Activated CD4-positive, alpha-beta memory T cell treated with anti-CD3 and anti-CD28 coated beads, Interleukin-2, amount 10 ng/mL, durations not matched to agents 7 days and 5 days (primary cell): ENCODE data around the gene CTDSP1. TPM values are rescaled to one million over a fixed set of nuclear protein-coding genes. Genes with fewer than 3 reads are reported as not detected.

Experiments
- CTCF ChIA-PET: fragments of 350-600 bp; sonication (Branson Sonifier 250); formaldehyde crosslinking; loops from one replicate; lab custom pipeline; 2021; ENCODE audit warnings: antibody characterized with exemption, inconsistent platforms; lab: Charles Lee
- POLR2A ChIA-PET: fragments of 350-600 bp; sonication (Branson Sonifier 250); formaldehyde crosslinking; loops from one replicate; lab custom pipeline; 2021; ENCODE audit warnings: antibody characterized with exemption; lab: Charles Lee
- DNase-seq: peaks from one replicate; pipeline ENCODE4 v3.0.0-alpha.2; 2020
- H3K27ac Mint-ChIP-seq: one replicate; pipeline ENCODE4 v1.8.0; 2021; ENCODE audit warnings: mild to moderate bottlenecking, mixed read lengths
- H3K27me3 Mint-ChIP-seq: one replicate; pipeline ENCODE4 v1.8.0; 2021; ENCODE audit warnings: mixed read lengths
- H3K36me3 Mint-ChIP-seq: one replicate; pipeline ENCODE4 v1.8.0; 2021; ENCODE audit warnings: low read depth, mixed read lengths
- H3K4me1 Mint-ChIP-seq: one replicate; pipeline ENCODE4 v1.8.0; 2021; ENCODE audit warnings: mixed read lengths
- H3K4me3 Mint-ChIP-seq: one replicate; pipeline ENCODE4 v1.8.0; 2021; ENCODE audit warnings: mild to moderate bottlenecking, mixed read lengths
- H3K9me3 Mint-ChIP-seq: one replicate; pipeline ENCODE4 v1.8.0; 2021; ENCODE audit warnings: mixed read lengths
- total RNA-seq, 2 experiments: library from RNA; stranded (reverse); gene quantifications; one replicate each; pipeline ENCODE4 v1.2.3, GENCODE V29; 2021

Gene CTDSP1
- total RNA-seq, 2 experiments from 2014 or later = 203 to 205 TPM

GRCh38 chr2:218419630-218420216 is 20.1 kb downstream of the CTDSP1 start:
- no peak overlapping the region for H3K4me3 Mint-ChIP-seq
- no peaks in the 10 kb centered on the region for H3K4me1 Mint-ChIP-seq
- no peak overlapping the region for H3K27ac Mint-ChIP-seq
- ChIA-PET POLR2A (interaction anchor here (1.3 kb wide), 1 partner anchor 11 kb away, joined by 4 read pairs; no protein-coding TSS in a partner anchor), CTCF (interaction anchor here (0.6 kb wide), 1 partner anchor 126 kb away, joined by 5 read pairs; no protein-coding TSS in a partner anchor)
- DNase-seq = no peak
- H3K9me3 Mint-ChIP-seq = no peaks in the 10 kb centered on the region
- H3K27me3 Mint-ChIP-seq = no peaks in the 10 kb centered on the region
- H3K36me3 Mint-ChIP-seq = no peaks in the 10 kb centered on the region

DNA sequence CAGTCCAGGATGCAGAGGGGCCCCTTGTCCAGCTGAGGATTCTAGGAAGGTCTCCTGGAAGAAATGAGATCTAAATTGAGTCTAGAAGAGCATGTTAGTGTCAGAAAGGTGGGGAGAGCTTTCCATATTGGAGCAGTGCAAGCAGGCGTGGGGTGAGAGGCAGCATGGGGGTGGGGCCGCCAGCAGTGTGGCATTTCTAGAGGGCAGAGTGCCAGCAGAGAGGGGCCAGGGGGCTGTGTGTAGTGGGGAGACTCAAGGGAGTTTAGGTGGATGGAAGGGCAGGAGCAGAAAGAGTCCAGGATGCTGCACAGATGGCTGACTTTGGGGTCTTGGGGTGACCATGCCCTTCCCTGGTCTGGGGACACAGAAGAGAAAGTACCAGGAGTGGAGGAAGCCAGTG is 21.4 kb downstream of the CTDSP1 start:
- H3K36me3 Mint-ChIP-seq = no peaks in the 10 kb centered on the region
- POLR2A ChIA-PET = no interaction called here
- CTCF ChIA-PET = interaction anchor here (0.7 to 1.8 kb wide), 2 partner anchors 45 to 1953 kb away, joined by 3 to 4 read pairs; no protein-coding TSS in a partner anchor
- no peaks in the 10 kb centered on the region for H3K9me3 Mint-ChIP-seq
- H3K27ac Mint-ChIP-seq = no peak overlapping the region
- no peak for DNase-seq
- no peaks in the 10 kb centered on the region for H3K27me3 Mint-ChIP-seq
- H3K4me1 Mint-ChIP-seq = no peaks in the 10 kb centered on the region
- no peak overlapping the region for H3K4me3 Mint-ChIP-seq

DNA sequence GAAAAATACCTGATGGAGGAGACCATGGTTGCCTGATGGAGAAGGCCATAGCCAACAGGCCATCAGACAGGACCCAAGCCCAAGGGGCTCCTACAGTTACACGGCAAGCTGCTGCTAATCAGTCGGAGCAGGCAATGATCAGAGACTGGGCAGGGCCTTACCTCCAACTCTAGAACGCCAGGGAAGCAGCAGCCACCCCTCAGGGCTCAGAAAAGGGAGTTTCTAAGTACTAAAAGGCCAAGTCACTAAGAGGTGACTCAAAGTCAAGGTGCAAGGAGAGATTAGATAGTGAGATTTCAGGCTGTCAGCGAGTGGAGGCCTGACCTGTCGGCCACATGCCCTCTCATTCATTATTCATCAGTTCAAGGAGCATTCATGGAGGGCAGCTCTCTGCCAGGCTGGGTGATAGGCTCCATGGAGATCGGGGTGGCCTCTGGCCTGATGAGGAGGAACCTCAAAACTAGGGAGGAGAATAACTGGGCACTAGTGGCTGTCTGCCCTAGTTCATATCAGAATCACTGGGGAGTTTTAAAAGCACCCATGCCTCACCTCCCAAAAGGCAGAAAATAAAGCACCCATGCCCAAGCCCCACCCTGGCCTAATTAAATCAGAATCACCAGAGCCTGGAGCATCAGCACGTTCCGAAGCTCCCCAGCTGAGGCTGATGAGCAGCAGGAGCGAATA is 22.9 kb downstream of the CTDSP1 start:
- no peaks in the 10 kb centered on the region for H3K36me3 Mint-ChIP-seq
- DNase-seq = no peak
- H3K27me3 Mint-ChIP-seq = no peaks in the 10 kb centered on the region
- no peaks in the 10 kb centered on the region for H3K9me3 Mint-ChIP-seq
- no peak overlapping the region for H3K4me3 Mint-ChIP-seq
- CTCF ChIA-PET = no interaction called here
- POLR2A ChIA-PET = no interaction called here
- H3K27ac Mint-ChIP-seq = no peak overlapping the region
- no peaks in the 10 kb centered on the region for H3K4me1 Mint-ChIP-seq

GRCh38 chr2:218423584-218423983 is 23.9 kb downstream of the CTDSP1 start:
- CTCF ChIA-PET = no interaction called here
- Mint-ChIP-seq H3K4me3 (no peak overlapping the region), H3K9me3 (no peaks in the 10 kb centered on the region), H3K4me1 (no peaks in the 10 kb centered on the region), H3K36me3 (no peaks in the 10 kb centered on the region), H3K27ac (no peak overlapping the region), H3K27me3 (no peaks in the 10 kb centered on the region)
- POLR2A ChIA-PET = no interaction called here
- DNase-seq = no peak

DNA sequence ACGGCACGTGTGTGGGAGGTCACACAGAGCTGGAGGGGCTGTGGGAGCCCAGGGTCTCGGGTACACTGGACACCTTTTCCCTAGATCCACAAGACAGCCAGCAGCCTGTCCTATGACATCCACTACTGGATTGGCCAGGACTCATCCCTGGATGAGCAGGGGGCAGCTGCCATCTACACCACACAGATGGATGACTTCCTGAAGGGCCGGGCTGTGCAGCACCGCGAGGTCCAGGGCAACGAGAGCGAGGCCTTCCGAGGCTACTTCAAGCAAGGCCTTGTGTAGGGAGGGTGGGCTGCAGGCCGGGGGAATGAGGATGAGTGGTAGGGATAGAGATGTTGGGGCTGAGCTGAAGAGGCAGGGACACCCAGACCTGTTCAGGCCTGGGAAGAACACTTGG is 25.9 kb downstream of the CTDSP1 start:
- Mint-ChIP-seq H3K27ac (no peak overlapping the region), H3K27me3 (no peaks in the 10 kb centered on the region), H3K4me3 (no peak overlapping the region), H3K9me3 (no peaks in the 10 kb centered on the region), H3K4me1 (peaks cover 9% of the 10 kb centered on the region), H3K36me3 (no peaks in the 10 kb centered on the region)
- no peak for DNase-seq
- ChIA-PET POLR2A (interaction anchor here (1.0 to 1.4 kb wide), 2 partner anchors 19 to 169 kb away, joined by 3 to 4 read pairs; no protein-coding TSS in a partner anchor), CTCF (interaction anchor here (1.0 kb wide), 1 partner anchor 123 kb away, joined by 3 read pairs; no protein-coding TSS in a partner anchor)

- no peak overlapping the region for H3K27ac Mint-ChIP-seq
- DNase-seq = no peak
- CTCF ChIA-PET = no interaction called here
- H3K36me3 Mint-ChIP-seq = no peaks in the 10 kb centered on the region
- H3K27me3 Mint-ChIP-seq = peaks cover 5% of the 10 kb centered on the region
- POLR2A ChIA-PET = no interaction called here
- peaks cover 13% of the 10 kb centered on the region for H3K4me1 Mint-ChIP-seq
- no peak overlapping the region for H3K4me3 Mint-ChIP-seq
- no peaks in the 10 kb centered on the region for H3K9me3 Mint-ChIP-seq
Observed at GRCh38 chr2:218427741-218428140, 28.1 kb downstream of the CTDSP1 start.

DNA sequence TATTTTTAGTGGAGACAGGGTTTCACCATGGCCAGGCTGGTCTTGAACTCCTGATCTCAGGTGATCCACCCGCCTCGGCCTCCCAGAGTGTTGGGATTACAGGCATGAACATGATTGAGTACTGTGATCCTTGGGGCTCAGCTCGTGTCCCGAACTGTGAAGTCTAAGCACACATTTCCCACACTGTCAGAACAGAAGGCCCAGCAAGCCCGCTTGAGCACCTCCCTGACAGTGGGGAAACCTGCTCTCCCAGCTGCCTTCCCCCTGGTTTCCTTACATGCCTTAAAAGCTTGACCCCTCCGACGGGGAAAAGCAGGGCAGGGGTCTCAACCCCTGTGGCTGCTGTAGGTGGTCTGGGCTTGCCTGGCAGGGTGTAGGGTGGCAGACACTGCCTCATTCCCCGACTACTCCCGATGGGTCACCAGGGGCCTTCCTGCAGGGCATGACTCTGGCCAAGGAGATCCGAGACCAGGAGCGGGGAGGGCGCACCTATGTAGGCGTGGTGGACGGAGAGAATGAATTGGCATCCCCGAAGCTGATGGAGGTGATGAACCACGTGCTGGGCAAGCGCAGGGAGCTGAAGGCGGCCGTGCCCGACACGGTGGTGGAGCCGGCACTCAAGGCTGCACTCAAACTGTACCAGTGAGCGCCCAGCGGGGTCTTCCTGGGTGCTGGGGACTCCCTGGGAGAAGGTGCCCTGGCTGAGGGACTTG is 29.3 kb downstream of the CTDSP1 start:
- POLR2A ChIA-PET = no interaction called here
- DNase-seq = no peak
- no peaks in the 10 kb centered on the region for H3K9me3 Mint-ChIP-seq
- H3K4me3 Mint-ChIP-seq = no peak overlapping the region
- H3K4me1 Mint-ChIP-seq = peaks cover 13% of the 10 kb centered on the region
- H3K27ac Mint-ChIP-seq = no peak overlapping the region
- peaks cover 5% of the 10 kb centered on the region for H3K27me3 Mint-ChIP-seq
- H3K36me3 Mint-ChIP-seq = no peaks in the 10 kb centered on the region
- CTCF ChIA-PET = no interaction called here

- Mint-ChIP-seq H3K27me3 (peaks cover 5% of the 10 kb centered on the region), H3K4me3 (no peak overlapping the region), H3K9me3 (no peaks in the 10 kb centered on the region), H3K27ac (no peak overlapping the region), H3K36me3 (no peaks in the 10 kb centered on the region), H3K4me1 (peaks cover 13% of the 10 kb centered on the region)
- POLR2A ChIA-PET = no interaction called here
- CTCF ChIA-PET = no interaction called here
- no peak for DNase-seq
Observed at GRCh38 chr2:218429911-218430692, 30.4 kb downstream of the CTDSP1 start.

DNA sequence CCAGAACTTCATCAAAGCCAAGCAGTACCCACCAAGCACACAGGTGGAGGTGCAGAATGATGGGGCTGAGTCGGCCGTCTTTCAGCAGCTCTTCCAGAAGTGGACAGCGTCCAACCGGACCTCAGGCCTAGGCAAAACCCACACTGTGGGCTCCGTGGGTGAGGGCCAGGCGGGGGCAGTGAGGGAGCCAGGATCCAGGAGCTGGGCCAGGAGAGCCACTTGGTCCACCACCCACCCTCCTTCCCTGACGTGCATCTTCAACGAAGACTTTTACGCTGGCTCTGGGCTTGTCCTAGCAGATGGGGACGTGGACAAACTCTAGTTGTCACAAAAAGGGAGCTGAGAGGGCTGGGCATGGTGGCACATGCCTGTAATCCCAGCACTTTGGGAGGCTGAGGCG is 31.1 kb downstream of the CTDSP1 start:
- Mint-ChIP-seq H3K4me1 (peaks cover 13% of the 10 kb centered on the region), H3K27ac (no peak overlapping the region), H3K4me3 (no peak overlapping the region), H3K36me3 (no peaks in the 10 kb centered on the region), H3K9me3 (no peaks in the 10 kb centered on the region), H3K27me3 (peaks cover 5% of the 10 kb centered on the region)
- CTCF ChIA-PET = interaction anchor here (0.6 to 1.0 kb wide), 2 partner anchors 23 to 164 kb away, joined by 3 read pairs; no protein-coding TSS in a partner anchor
- POLR2A ChIA-PET = interaction anchor here (1.6 kb wide), 1 partner anchor 24 kb away, joined by 5 read pairs; no protein-coding TSS in a partner anchor
- DNase-seq = no peak

DNA sequence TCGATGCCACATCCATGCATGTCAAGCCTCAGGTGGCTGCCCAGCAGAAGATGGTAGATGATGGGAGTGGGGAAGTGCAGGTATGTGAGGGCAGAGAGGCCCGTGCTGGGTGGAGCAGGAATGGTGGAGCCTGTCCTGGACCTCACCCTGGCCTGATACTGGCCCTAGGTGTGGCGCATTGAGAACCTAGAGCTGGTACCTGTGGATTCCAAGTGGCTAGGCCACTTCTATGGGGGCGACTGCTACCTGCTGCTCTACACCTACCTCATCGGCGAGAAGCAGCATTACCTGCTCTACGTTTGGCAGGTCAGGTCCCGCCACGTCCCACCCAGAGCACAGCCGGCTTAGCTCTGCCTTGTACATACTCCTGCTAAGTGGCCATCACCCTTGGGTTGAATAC is 32.2 kb downstream of the CTDSP1 start:
- ChIA-PET CTCF (interaction anchor here (0.7 to 1.0 kb wide), 2 partner anchors 10 to 163 kb away, joined by 3 to 4 read pairs; no protein-coding TSS in a partner anchor), POLR2A (interaction anchor here (1.6 kb wide), 1 partner anchor 25 kb away, joined by 5 read pairs; no protein-coding TSS in a partner anchor)
- DNase-seq = no peak
- Mint-ChIP-seq H3K27me3 (peaks cover 5% of the 10 kb centered on the region), H3K27ac (no peak overlapping the region), H3K36me3 (no peaks in the 10 kb centered on the region), H3K4me3 (no peak overlapping the region), H3K9me3 (no peaks in the 10 kb centered on the region), H3K4me1 (peaks cover 13% of the 10 kb centered on the region)

DNA sequence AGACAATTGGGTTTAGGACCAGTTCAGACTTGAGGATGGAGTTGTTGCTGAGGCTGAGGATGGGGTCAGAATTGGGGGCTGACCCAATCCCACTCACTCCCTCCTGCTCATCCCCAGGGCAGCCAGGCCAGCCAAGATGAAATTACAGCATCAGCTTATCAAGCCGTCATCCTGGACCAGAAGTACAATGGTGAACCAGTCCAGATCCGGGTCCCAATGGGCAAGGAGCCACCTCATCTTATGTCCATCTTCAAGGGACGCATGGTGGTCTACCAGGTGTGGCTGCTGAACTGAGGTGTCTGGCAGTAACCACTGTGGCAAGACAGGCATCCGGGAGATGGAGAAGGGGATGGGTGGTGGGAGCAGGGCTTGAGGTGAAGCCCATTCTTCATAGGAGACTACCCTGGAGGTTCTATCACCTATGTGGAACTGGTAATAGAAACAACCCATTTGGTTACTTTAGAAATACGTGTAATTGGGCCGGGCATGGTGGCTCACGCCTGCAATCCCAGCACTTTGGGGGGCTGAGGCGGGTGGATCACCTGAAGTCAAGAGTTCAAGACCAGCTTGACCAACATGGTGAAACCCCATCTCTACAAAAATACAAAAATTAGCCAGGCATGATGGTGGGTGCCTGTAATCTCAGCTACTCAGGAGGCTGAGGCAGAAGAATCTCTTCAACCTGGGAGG is 33.2 kb downstream of the CTDSP1 start:
- ChIA-PET POLR2A (interaction anchor here (1.6 kb wide), 1 partner anchor 26 kb away, joined by 5 read pairs; no protein-coding TSS in a partner anchor), CTCF (no interaction called here)
- H3K27ac Mint-ChIP-seq = no peak overlapping the region
- H3K4me3 Mint-ChIP-seq = no peak overlapping the region
- no peaks in the 10 kb centered on the region for H3K9me3 Mint-ChIP-seq
- no peaks in the 10 kb centered on the region for H3K36me3 Mint-ChIP-seq
- DNase-seq = no peak
- H3K4me1 Mint-ChIP-seq = peaks cover 13% of the 10 kb centered on the region
- peaks cover 5% of the 10 kb centered on the region for H3K27me3 Mint-ChIP-seq

- Mint-ChIP-seq H3K27ac (no peak overlapping the region), H3K4me3 (no peak overlapping the region), H3K27me3 (peaks cover 5% of the 10 kb centered on the region), H3K36me3 (no peaks in the 10 kb centered on the region), H3K4me1 (peaks cover 13% of the 10 kb centered on the region), H3K9me3 (no peaks in the 10 kb centered on the region)
- DNase-seq = no peak
- ChIA-PET CTCF (interaction anchor here (0.7 kb wide), 1 partner anchor 19 kb away, joined by 3 read pairs; no protein-coding TSS in a partner anchor), POLR2A (no interaction called here)
Observed at GRCh38 chr2:218434456-218434855, 34.8 kb downstream of the CTDSP1 start.
